Spleen (tissue), 11 donors: ENCODE measurements around the gene ZNF189. TPM values are rescaled to one million over a fixed set of nuclear protein-coding genes. Genes with fewer than 3 reads are reported as not detected.

ENCODE experiments used
- DNase-seq: peaks from one replicate; pipeline ENCODE4 v3.0.0-alpha.2; 2020
- H3K27ac ChIP-seq, 8 donors: fragments of 200-600 bp; sonication (generic) in 7 of 8; 1 replicate in 4 of 8; 2 replicates in 4 of 8; pipeline versions ENCODE4 v1.5.0 to v1.8.0; 2016 to 2021; ENCODE audit warnings: inconsistent platforms in 4 of 8, mild to moderate bottlenecking in 4 of 8, moderate library complexity in 1 of 8
- H3K27me3 ChIP-seq, 7 donors: fragments of 200-600 bp; sonication (generic) in 6 of 7; replicated peaks in 1 of 7; 1 replicate in 4 of 7; 2 replicates in 3 of 7; pipeline versions ENCODE4 v1.5.0 to v1.8.0; 2016 to 2021; ENCODE audit warnings: inconsistent platforms in 3 of 7, mild to moderate bottlenecking in 1 of 7
- H3K36me3 ChIP-seq, 6 donors: fragments of 200-600 bp; sonication (generic) in 5 of 6; 1 replicate in 4 of 6; 2 replicates in 2 of 6; pipeline versions ENCODE4 v1.5.0 to v1.8.0; 2016 to 2021; ENCODE audit warnings: inconsistent platforms in 2 of 6
- H3K4me1 ChIP-seq, 6 donors: fragments of 200-600 bp; sonication (generic) in 5 of 6; 1 replicate in 3 of 6; 2 replicates in 3 of 6; pipeline versions ENCODE4 v1.5.0 to v1.8.0; 2016 to 2021; ENCODE audit warnings: inconsistent platforms in 3 of 6
- H3K4me3 ChIP-seq, 8 donors: fragments of 200-600 bp; sonication (generic) in 7 of 8; 1 replicate in 4 of 8; 2 replicates in 4 of 8; pipeline versions ENCODE4 v1.5.0 to v1.8.0; 2016 to 2021; ENCODE audit warnings: inconsistent platforms in 4 of 8, mild to moderate bottlenecking in 4 of 8, moderate library complexity in 2 of 8
- H3K9me3 ChIP-seq, 8 donors: fragments of 200-600 bp; sonication (generic) in 7 of 8; 1 replicate in 4 of 8; 2 replicates in 4 of 8; pipeline versions ENCODE4 v1.5.0 to v1.8.0; 2016 to 2021; ENCODE audit warnings: inconsistent platforms in 4 of 8
- CTCF ChIP-seq, 11 experiments: fragments of 200-600 bp in 7 of 11; fragments of 450-650 bp in 4 of 11; sonication (generic) in 4 of 11; IDR thresholded peaks in 8 of 11; conservative IDR thresholded peaks in 3 of 11; 1 replicate in 7 of 11; 2 replicates in 4 of 11; pipeline versions ENCODE4 v1.4.0 to v1.8.0; 2016 to 2021; ENCODE audit warnings: antibody characterized with exemption in 11 of 11, inconsistent platforms in 4 of 11, mild to moderate bottlenecking in 1 of 11
- POLR2A ChIP-seq, 3 donors: fragments of 450-650 bp; IDR thresholded peaks; one replicate each; pipeline ENCODE4 v1.5.1; 2017; ENCODE audit warnings: antibody characterized with exemption in 3 of 3, mild to moderate bottlenecking in 1 of 3
- POLR2AphosphoS5 ChIP-seq, 3 donors: sonication (generic); formaldehyde crosslinking; IDR thresholded peaks; one replicate each; pipeline ENCODE4 v1.5.1; 2017; ENCODE audit warnings: antibody characterized with exemption in 3 of 3
- WGBS, 5 donors: extraction: QIAGEN DNeasy Blood & Tissue Kit in 3 of 5; methylation state at CpG; one replicate each; pipeline versions ENCODE4 v1.1.5 to v1.1.7; 2013 to 2018; 5-methylcytosine and 5-hydroxymethylcytosine counted together
- intact Hi-C: fragments of 100-400 bp; cut with DNase I; formaldehyde crosslinking; loops from one replicate; pipeline ENCODE4 v1.15.0; 2023; ENCODE audit warnings: low total_unique reads
- polyA plus RNA-seq, 3 donors: library from polyadenylated mRNA; stranded (reverse); fragments of 200-250 nt; gene quantifications; one replicate each; pipeline ENCODE4 v1.2.1, GENCODE V29; 2013
- total RNA-seq, 7 donors: library from RNA; depleted of rRNA in 3 of 7; stranded (reverse); fragments of >200 nt in 3 of 7; fragmentation: NEBNext Ultra II Directional in 4 of 7; extraction: Animal tissue kit (Norgen Biotek cat#: 25700) in 4 of 7; gene quantifications; one replicate each; pipeline versions ENCODE4 v1.1.0 to v1.2.1, GENCODE V29; 2016 to 2021
- donor health status: healthy with polysubstance abuse.
- donor health status: DM: no; HTN: no; CAD: no; lungs with moderate emphysema.
- donor health status: DM: no; HTN: no; CAD: no.
- donor health status: Bipolar disorder and iron deficiency.
- donor health status: healthy.
- donor health status: DM: no; HTN: no; CAD: no.
- donor health status: DM: yes; HTN: yes; CAD: no.

Gene ZNF189
- total and polyA plus RNA-seq, 10 donors = 7.1 to 39.0 (median 24.1) TPM

- Histone ChIP-seq H3K36me3 (no peaks in the 10 kb centered on the region), H3K4me1 (peaks cover 0 to 2% (median 0%) of the 10 kb centered on the region in 6 donors), H3K9me3 (no peaks in the 10 kb centered on the region), H3K27ac (no peak overlapping the region), H3K4me3 (no peak overlapping the region), H3K27me3 (peaks cover 0 to 34% (median 0%) of the 10 kb centered on the region in 7 donors)
- intact Hi-C loops = no loop called here
- DNase-seq = no peak
- TF ChIP-seq POLR2AphosphoS5 (IDR thresholded peaks at IDR 0.05) = no peak
- no peak for TF ChIP-seq CTCF (IDR thresholded peaks at IDR 0.05 in 8 of 11, conservative IDR thresholded peaks at IDR 0.05 in 3 of 11)
- no peak for TF ChIP-seq POLR2A (IDR thresholded peaks at IDR 0.05)
- WGBS, 5 donors = 77 to 88% (median 81%) methylated on average over 9 of the region's 9 CpGs
Measured at GRCh38 chr9:101443364-101443771, 44.7 kb downstream of the ZNF189 start.

- intact Hi-C loops = no loop called here
- Histone ChIP-seq H3K27me3 (peaks cover 0 to 55% (median 4%) of the 10 kb centered on the region in 7 donors), H3K9me3 (no peaks in the 10 kb centered on the region), H3K4me3 (no peak overlapping the region), H3K36me3 (no peaks in the 10 kb centered on the region), H3K4me1 (peaks cover 0 to 15% (median 5%) of the 10 kb centered on the region in 6 donors), H3K27ac (peak overlapping the region in 3 of 8 donors; percentile 14 to 31 (median 17))
- 45 to 57% (median 47%) methylated on average over 5 of the region's 5 CpGs for WGBS, 5 donors
- no peak for DNase-seq
- TF ChIP-seq POLR2A (IDR thresholded peaks at IDR 0.05) (no peak), POLR2AphosphoS5 (IDR thresholded peaks at IDR 0.05) (no peak), CTCF (IDR thresholded peaks at IDR 0.05 in 8 of 11, conservative IDR thresholded peaks at IDR 0.05 in 3 of 11) (no peak)
Measured at GRCh38 chr9:101445353-101446029, 46.8 kb downstream of the ZNF189 start.

GRCh38 chr9:101446732-101447131, 48.1 kb downstream of the ZNF189 start:
- Histone ChIP-seq H3K9me3 (no peaks in the 10 kb centered on the region), H3K4me1 (peaks cover 0 to 15% (median 5%) of the 10 kb centered on the region in 6 donors), H3K27me3 (peaks cover 0 to 58% (median 4%) of the 10 kb centered on the region in 7 donors), H3K27ac (no peak overlapping the region), H3K4me3 (no peak overlapping the region), H3K36me3 (no peaks in the 10 kb centered on the region)
- intact Hi-C loops = no loop called here
- TF ChIP-seq CTCF (IDR thresholded peaks at IDR 0.05 in 8 of 11, conservative IDR thresholded peaks at IDR 0.05 in 3 of 11) (no peak), POLR2AphosphoS5 (IDR thresholded peaks at IDR 0.05) (no peak), POLR2A (IDR thresholded peaks at IDR 0.05) (no peak)
- no peak for DNase-seq

- 53 to 67% (median 59%) methylated on average over 4 of the region's 4 CpGs for WGBS, 5 donors
- no peak for TF ChIP-seq POLR2AphosphoS5 (IDR thresholded peaks at IDR 0.05)
- no peak for TF ChIP-seq POLR2A (IDR thresholded peaks at IDR 0.05)
- no peak for TF ChIP-seq CTCF (IDR thresholded peaks at IDR 0.05 in 8 of 11, conservative IDR thresholded peaks at IDR 0.05 in 3 of 11)
- H3K36me3 ChIP-seq = no peaks in the 10 kb centered on the region
- intact Hi-C loops = no loop called here
- peaks cover 0 to 10% (median 3%) of the 10 kb centered on the region in 8 donors for H3K9me3 ChIP-seq
- H3K4me1 ChIP-seq = peaks cover 0 to 15% (median 5%) of the 10 kb centered on the region in 6 donors
- H3K27me3 ChIP-seq = peaks cover 0 to 51% (median 4%) of the 10 kb centered on the region in 7 donors
- no peak for DNase-seq
- H3K27ac ChIP-seq = peak overlapping the region in 1 of 8 donors; percentile 62
- peak overlapping the region in 5 of 8 donors; percentile 38 to 73 (median 42) for H3K4me3 ChIP-seq
Measured at GRCh38 chr9:101448680-101449070, 50.0 kb downstream of the ZNF189 start.
